Activated CD8-positive, alpha-beta memory T cell treated with anti-CD3 and anti-CD28 coated beads, Interleukin-2, amount 50 U/mL, for 24 hours (primary cell): ENCODE data around the gene TENM3.
"Not testable (repeated sequence)": the region's sequence is repeated elsewhere in the genome, so short reads cannot be mapped to it uniquely, and the experiment has no call there.

Experiments
- DNase-seq: peaks from one replicate; pipeline ENCODE4 v3.0.0-alpha.2; 2020; ENCODE audit errors: extremely low read depth

Gene TENM3

DNA sequence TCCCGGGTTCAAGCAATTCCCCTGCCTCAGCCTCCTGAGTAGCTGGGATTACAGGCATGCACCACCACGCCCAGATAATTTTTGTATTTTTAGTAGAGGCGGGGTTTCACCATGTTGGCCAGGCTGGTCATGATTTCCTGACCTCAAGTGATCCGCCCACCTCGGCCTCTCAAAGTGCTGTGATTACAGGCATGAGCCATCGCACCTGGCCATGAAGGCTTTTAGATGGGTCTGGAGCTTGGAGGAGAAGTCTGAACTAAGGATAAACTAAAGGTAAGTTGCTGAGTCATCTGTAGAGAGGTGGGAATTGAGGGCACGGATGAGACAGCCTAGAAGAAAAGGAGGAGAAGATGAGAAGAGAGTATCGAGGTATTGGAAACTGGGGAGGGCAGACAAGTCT is at the start of gene TENM3:
Gene TENM3, plus strand, starts transcription at position 199 of the 400 bp plus-strand sequence. CDS start 80,619 bp downstream, outside the sequence.
- not testable (repeated sequence) for DNase-seq

DNA sequence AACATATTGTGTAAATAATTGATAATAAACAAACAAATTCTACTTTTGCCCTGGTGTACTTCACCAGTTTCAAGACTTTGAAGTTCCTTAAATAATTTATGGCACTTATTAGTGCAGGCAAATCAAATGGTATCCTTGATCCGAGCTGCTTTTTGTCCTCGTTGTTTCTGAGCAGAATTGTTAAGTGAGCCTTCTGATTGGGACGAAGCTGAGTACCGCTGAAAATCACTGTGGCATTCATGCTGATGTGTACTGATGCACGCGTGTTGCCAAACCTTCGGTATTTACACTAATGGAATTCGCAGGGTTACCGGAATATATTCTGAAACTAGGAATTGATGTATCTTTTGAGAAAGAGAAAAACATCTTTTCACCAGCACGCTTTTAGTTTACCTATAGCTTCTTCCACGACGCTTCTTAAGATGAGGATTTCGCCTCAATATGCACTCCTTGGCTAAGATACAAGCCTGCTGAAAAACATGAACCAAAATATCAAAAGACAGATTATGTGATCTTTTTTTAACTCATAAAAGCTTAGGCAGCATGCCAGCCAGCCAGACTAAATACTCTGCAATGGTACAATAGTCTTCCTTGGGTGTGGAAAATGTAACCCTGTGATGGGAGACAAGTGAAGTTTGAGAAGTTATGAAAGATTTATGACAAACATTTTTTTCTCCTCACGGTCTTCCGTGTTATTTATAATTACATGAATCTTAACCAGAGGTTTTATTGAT is 48.9 kb upstream of the TENM3 start:
- no peak for DNase-seq

DNA sequence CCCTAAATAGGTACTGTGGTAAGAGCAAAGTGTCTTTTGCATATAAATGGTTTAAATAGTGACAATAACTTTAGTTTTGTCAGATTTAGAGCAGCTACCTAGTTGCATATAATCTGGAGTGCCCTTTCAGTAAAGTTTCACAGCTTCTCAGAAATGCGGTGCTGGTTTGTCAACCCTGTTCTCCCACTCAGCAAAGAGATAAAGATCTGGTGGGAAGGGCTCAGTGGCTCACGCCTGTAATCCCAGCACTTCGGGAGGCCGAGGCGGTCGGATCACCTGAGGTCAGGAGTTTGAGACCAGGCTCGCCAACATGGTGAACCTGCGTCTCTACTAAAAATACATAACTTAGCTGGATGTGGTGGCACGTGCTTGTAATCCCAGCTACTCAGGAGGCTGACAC is 45.6 kb upstream of the TENM3 start:
- DNase-seq: no peak

DNA sequence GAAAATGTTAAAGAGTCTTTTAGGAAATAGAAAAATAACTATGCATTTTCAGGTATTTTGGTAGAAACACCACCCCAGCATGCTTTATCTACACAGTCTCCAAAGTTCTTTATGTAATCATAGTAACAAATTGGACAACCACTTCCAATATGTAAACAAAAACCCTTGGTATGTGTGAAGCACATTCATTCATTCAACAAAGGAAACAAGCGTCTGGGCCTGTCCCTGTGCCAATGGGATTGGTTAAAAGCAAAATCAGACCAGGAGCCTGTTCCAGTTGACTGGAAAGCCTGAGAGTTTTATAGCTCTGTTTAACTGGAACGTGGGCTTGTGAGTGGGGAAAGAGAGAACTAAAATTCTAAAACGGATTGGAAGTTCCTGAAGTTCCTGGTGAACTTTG is 41.3 kb upstream of the TENM3 start:
- no peak for DNase-seq

DNA sequence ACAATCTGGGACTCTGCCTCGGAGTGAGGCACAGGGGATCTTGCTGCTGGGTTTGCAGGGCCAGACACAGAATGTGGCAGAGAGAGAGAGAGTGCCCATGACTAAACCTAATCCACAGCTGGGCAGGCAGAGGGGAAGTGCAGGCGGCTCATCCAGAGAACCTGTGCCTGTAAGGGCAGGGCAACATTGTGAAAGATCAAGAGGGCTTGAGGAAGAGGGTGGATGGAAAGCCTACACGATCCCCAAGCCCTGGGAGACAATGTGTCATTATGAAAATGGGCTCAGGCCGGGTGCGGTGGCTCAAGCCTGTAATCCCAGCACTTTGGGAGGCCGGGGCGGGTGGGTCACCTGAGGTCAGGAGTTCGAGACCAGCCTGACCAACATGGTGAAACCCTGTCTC is 40.6 kb upstream of the TENM3 start:
- no peak for DNase-seq

DNA sequence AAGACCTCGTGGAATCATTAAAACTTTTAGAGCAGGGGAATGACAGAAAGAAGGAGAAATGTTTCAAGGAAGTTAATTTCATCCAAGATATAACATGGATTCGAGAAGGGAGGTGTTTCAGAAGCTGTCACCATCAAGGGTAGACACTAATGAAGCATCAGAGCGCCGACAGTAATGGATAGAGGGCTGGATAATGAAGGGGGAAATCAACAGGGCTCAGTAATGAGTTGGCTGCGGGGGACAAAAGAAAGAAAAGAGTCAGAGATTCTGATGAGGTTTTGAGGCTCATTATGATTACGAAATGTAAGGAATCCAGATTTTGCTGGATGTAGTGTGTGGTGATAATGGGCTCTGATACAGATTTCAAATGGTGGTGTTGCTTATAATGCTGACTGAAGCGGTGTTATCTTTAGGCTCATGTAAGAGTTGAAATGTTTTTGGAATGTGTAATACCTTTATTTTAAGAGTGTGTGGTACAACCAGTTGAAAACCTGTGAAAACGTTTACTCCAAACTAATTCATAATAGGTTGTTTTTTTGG is 39.3 kb upstream of the TENM3 start:
- DNase-seq: no peak

DNA sequence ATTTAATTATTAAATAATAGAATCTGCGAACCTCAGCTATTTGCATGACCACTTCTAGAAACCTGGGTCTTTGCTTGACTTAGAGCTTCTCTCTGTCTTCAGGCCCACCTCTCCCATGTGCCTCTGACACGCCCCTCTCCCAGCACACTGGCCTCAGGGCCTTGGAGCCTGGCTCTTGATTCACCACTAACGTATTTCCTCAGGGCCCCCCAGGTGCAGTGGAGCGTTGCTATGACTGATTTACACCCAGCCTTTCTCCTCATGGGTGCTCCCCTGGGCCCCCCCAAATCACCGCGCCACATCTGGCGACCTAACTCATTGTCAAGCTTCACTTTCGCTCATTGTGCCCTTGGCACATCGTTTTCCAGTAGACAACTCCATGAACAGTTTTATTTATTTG is 37.9 kb upstream of the TENM3 start:
- no peak for DNase-seq

DNA sequence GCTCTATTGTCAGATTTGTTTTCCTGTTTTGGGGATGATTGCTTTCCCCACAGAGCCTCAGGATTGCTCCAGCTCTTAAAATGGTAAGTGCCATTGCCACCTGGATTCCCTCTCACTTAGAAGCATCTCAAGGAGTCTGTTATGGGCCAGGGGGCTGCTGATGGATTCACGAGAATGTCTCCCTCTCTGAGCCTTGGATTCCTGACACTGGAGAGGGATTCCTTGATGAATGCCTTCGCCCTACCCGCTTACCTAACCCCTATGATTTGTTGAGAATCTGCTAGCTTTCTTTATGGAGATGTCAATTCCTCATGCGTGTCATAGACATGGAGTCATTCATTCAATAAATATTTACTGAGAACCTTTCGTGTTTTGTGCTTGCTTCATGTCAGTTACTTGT is 36.9 kb upstream of the TENM3 start:
- no peak for DNase-seq

DNA sequence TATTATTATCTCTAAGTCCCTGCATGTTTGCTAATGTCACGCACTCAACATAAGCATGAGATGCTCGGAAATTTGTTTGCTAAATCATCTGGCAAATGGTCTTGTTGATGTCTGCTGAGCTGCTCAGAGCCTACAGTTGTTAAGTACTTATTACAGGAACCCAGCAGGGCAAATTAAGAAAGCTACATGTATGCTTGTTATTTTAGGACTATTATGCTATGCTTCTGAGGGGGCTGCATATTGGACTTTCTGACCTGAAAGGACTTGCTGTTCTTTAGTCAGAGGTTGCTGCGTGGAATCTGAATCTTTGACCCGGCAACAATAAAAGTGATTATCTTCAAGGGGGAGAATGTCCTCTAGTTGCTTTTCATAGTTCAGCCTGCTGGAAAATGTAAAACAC is 36.3 kb upstream of the TENM3 start:
- DNase-seq: no peak

DNA sequence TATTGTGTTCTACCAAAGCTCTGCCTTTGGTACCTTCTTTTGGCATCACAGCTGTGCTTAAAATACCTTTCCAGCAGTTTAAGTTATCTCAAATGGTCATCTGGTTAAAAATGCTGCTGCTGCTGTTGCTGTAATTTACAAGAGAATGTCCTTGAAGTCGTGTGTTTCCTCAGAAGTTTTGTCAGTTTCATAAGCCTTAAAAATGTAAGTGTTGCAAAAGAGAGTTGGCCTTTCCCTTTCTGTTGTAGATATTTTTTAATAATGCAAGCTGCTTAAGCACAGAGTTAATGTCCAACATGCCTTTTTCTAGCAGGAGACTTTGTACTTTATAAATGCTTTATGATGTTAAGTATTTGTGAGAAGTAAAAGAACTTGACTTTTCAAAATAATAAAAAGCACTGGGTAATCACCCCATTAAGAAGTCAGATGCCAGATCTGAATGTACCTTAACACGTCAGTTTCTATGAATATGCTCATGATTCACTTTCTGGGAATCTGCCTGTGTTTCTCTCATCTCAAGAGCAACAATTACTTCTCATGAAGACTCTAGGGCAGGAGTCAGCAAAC is 35.3 kb upstream of the TENM3 start:
- no peak for DNase-seq

DNA sequence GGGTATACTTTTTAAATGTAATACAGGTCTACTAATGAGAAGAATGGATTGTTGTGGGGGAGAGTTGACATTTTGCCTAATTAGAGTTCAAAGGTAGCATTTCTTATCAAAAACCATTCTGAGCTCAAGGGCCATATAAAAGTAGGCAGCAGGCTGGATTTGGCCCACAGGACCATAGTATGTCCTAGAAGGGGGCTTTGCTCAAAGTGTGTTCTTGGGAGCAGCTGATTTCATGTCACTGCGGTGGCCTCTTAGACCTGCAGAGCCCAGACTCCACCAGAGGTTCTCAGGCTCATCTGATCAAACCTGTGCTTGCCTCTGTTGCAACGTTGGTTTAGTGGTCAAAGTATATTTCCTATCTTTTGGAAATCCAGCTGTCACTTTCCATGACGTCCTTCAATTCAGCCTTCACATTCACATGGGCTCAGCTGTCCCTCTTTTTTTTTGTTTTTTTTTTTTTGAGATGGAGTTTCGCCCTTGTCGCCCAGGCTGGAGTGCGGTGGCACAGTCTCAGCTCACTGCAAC is 34.6 kb upstream of the TENM3 start:
- no peak for DNase-seq

DNA sequence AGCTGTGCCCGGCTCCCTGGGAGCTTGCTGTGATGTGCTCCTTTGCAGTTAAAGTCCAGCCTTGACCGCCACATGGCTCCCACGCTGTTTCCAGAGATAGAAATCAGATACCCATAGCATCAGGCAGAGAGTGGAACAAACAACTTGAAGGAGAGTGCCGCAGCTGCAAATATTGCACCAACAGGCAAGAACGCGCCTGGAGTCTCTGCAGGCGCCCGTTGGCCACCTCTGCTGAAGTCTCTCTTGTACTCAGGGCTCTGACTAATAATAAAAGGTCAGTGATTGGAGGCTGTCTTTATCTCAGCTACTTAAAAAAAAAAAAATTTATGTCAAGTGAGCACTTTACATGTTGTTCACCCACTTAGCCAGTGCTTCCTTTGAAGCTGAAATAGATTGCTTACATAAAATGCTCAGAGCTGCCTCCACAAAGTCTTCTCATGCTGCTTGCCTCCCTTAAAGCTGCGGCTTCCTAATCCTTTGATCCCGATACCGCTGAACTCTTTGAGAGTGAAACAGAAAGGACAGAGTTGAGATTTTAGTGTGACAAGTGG is 30.9 kb upstream of the TENM3 start:
- no peak for DNase-seq

DNA sequence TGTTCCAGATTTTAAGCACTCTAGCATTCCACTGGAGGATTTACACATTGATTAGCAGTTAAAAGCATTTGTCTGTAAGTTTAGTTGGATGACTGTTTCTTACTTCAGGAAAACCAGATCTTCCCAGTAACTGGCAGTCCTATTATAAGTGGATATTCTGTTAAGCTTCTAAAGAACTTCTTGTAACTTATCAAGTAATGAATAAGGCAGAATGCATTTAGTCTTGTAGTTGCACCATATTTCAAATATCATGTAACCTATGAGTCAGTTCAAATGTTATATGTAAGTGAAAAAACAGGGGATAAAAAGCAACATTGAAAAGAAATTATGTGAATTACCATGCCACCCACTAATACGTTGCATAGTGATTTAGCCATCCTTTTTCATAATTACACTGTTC is 30.2 kb upstream of the TENM3 start:
- DNase-seq: no peak

DNA sequence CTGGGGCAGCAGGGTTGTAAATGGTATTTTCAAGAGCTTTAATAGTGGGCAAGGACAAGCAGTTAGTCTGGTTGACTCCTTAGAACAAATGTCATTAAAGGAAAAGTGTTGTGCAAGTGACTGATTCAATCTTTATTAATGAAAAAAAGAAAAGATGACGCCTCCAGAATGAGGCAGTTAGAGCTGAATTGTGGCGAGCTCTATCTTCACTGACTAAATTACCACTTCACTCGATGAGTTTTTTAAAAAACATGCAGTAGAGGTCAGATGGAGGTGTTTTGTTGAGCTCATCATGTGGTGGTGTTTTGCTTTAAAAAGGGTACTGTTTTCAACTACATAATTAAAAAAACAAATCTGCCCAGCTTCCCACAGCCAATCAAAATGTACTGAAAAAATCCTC is 28.1 kb upstream of the TENM3 start:
- DNase-seq: no peak

DNA sequence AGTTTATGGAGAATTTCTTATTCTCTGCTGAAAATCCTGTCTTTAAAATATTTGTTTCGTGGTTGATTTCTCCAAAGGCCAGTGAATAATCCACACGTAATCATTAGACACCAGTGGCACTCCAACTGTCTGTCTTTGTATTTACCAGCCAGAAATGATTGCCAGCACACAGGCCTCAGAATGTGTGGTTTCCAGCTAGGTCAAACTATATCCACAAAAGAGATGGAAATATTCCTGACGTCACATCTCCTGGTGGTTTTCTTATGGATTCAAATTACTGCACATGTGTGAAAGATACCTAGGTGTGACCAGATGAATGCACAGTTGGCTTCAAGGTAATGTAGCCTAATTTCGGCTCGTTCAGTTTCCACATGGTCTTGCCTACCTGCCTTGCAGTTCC is 27.2 kb upstream of the TENM3 start:
- no peak for DNase-seq

DNA sequence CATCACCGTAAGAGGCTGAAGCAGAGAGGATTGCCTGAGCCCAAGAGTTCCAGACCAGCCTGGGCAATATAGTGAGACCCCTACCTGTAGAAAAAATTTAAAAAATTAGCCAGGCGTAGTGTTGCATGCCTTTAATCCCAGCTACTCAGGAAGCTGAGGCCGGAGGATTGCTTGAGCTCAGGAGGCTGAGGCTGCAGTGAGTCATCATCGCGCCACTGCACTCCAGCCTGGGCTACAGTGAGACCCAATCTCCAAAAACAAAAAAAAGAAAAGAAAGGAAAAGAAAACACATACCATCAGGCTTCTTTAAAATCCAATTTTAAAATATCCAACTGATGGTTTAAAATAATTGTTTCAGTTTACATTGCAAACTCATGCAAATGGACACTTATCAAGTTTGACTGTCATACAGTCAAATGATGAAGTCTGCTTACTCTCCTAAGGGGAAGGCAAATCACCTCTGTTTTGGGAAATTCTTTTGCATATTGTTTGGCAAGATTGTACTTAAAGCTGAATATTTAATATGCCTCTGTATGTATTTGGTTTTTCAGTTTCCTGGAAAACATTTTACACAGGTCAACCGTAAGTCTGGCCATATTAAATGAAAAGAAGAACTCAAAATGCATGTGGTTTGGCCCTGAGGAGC is 23.7 kb upstream of the TENM3 start:
- DNase-seq: no peak

DNA sequence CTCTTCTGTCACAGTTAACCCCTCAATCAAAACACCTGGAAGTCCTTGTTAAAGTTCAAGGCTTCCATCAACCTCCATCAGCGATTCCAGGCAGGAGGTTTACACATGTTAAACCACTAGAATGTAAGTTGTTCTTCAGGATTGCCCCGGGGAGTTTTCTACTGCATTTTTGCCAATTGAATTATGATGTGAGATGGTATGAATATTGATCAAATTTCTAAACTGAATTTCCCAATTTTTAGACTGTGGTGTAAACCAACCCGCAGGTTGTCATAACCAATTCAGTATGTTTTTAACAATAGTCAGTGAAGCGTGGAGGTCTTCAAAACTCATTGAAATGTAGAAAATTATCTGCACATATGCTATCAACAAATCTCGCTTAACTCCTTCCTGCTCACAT is 21.2 kb upstream of the TENM3 start:
- no peak for DNase-seq

DNA sequence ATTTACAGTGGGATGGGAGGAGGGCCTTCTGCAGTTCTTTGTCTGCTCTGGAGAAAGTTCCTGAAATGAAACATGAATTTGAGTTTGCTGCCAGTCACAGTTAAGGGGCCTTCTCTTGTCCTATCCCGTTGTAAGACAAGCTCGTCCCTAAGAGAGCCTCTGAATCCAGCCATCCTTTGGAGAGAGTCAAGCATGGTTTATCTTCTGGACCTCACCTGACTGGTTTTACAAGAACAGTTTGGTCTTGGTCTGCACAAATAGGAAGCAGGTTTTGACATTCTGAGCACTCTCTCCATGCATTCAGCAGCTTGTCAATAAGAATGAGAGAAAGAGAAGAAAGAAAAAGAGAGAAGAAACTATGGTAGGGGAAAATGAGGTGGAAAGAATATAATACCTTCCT is 20.4 kb upstream of the TENM3 start:
- no peak for DNase-seq

DNA sequence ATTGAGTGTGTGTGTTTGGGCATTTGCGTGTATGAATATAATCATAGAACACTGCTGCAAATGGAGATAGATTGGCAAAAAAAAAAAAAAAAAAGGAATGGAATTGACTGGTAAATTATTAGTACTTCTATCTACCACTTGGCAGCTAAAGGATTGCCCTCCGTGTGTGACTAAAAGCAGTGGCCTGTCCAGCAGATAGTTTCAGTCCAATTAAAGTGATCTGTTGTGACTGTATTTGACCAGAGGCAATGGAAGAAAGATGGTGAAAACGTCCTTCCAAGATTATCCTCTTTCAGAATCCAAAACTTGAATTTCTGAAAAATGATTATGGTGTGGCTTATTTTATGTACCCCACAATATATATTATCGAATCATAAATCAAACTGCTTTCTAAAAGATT is 19.5 kb upstream of the TENM3 start:
- no peak for DNase-seq

DNA sequence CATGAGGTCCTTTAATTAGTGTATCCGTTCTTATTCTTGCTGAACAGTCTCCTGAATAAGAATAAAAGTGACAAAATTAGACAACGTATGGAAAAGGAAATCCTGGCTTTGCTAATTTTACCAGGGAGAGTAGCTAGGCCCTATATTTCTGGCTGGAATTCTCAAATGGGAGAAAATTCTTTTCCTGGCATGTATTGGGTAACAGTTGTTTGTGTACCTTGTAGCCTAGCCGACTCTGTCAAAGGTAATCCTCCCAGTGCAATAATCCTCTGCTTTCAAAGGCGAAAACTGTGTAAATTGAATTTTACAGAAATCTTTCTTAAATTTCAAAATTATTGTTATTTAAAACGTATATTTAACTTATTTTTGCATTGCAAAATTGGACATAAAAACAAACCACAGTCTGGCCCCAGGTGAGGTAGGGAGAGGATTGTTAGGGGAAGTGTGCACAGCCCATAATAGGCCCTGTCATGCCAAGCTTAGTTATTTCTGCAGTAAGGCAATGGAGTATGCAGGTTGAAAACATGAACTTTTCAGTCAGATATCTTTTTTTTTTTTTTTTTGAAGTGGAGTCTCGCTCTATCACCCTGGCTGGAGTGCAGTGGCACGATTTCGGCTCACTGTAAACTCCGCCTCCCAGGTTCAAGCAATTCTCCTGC is 18.9 kb upstream of the TENM3 start:
- no peak for DNase-seq

DNA sequence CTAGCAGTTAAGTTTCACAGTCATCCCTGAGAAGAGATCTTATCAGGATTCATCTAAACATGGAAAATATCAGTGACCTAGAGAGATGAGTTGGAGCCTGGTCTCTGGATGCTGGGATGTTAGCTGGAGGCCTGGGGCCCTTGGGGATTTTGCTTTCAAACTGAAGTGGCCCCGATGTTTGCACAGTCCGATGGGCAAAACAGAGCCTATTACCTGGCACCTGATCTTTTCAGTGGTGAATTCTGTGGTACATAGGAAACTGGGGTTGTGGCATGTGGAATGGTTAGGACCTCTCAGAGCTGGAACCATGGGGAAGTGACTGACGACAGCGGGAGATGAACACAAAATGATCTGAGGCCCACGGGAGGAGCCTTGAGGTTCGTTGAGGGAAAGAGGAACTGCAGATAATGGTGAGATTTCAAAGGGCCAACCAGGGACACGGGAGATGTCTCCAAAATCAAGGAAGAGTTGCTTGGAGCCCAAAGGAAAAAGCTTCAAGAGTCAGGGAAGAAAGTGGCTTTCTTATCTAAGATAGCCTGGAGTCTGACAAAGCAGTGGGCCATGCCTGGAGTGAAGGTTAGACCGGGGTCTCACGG is 17.8 kb upstream of the TENM3 start:
- DNase-seq: no peak

DNA sequence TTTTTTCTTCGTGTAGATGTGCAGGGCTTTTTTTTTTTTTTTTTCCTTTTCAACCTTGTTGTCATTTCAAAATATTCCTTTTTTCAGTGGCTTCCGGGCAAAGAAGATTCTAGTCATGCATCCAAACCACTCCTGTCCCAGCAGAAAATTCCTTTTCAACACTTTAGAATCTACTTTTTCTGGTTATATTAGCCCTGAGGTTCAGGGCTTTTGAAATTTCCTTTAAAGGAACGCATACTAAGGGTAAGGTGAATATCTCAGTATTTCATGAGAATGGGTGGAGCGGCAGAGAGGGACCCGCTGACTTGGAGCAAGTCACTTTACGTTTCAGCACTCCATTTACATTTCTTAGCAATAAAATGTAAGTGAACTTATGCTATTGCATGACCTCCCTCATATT is 15.6 kb upstream of the TENM3 start:
- DNase-seq: no peak
